Suprapubic skin (tissue), 3 donors: Measurements from ENCODE around the gene GNL1.

ENCODE experiments used
- EP300 ChIP-seq: sonication (generic); formaldehyde crosslinking; IDR thresholded peaks from one replicate; pipeline ENCODE4 v1.6.1; 2017; ENCODE audit warnings: antibody characterized with exemption
- POLR2A ChIP-seq, 2 donors: fragments of 450-650 bp; IDR thresholded peaks; one replicate each; pipeline ENCODE4 v1.6.1; 2017; ENCODE audit warnings: antibody characterized with exemption in 2 of 2, mild to moderate bottlenecking in 2 of 2, moderate library complexity in 2 of 2
- TF ChIP-seq, protein P1 (sequence below), 2 donors: fragments of 200-600 bp in 1 of 2; fragments of 450-650 bp in 1 of 2; sonication (generic) in 1 of 2; IDR thresholded peaks; one replicate each; pipeline ENCODE4 v1.5.1; 2016 to 2019; ENCODE audit warnings: antibody characterized with exemption in 2 of 2, mild to moderate bottlenecking in 1 of 2, moderate library complexity in 1 of 2

DNA sequence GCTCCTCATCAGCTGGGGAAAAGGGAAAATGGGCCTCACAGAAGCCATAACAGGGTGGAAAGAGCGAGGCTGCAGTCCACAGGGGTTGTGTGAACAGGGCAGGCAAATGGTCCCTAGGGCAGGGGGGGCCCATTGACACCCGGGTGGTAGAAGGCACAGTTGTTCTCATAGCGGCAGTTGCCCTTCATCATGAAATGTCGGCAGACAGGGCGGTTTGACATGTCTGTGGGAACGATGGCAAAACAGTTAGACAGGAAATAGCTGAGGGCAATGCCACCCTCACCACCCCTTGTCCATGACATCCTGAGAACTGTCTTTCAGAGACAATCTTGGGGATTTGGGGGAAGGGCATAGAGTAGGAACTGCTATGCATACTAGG is 45.1 kb upstream of the GNL1 start:
- TF ChIP-seq, protein P1, sequence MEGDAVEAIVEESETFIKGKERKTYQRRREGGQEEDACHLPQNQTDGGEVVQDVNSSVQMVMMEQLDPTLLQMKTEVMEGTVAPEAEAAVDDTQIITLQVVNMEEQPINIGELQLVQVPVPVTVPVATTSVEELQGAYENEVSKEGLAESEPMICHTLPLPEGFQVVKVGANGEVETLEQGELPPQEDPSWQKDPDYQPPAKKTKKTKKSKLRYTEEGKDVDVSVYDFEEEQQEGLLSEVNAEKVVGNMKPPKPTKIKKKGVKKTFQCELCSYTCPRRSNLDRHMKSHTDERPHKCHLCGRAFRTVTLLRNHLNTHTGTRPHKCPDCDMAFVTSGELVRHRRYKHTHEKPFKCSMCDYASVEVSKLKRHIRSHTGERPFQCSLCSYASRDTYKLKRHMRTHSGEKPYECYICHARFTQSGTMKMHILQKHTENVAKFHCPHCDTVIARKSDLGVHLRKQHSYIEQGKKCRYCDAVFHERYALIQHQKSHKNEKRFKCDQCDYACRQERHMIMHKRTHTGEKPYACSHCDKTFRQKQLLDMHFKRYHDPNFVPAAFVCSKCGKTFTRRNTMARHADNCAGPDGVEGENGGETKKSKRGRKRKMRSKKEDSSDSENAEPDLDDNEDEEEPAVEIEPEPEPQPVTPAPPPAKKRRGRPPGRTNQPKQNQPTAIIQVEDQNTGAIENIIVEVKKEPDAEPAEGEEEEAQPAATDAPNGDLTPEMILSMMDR (IDR thresholded peaks at IDR 0.05), result no peak
- no peak for TF ChIP-seq EP300
- no peak for TF ChIP-seq POLR2A (IDR thresholded peaks at IDR 0.05)
